ENCODE data around the gene TFDP2.
A peak's percentile ranks its signal among the peaks of the same experiment; 100 is the strongest.
"Not testable (repeated sequence)": the region's sequence is repeated elsewhere in the genome, so short reads cannot be mapped to it uniquely, and the experiment has no call there.

The TFDP2 gene

GRCh38 chr3:141925677-141926076 is 223.7 kb downstream of the TFDP2 start:
- DNase-seq (ENCODE audit: low read depth) = not testable (repeated sequence)

DNA sequence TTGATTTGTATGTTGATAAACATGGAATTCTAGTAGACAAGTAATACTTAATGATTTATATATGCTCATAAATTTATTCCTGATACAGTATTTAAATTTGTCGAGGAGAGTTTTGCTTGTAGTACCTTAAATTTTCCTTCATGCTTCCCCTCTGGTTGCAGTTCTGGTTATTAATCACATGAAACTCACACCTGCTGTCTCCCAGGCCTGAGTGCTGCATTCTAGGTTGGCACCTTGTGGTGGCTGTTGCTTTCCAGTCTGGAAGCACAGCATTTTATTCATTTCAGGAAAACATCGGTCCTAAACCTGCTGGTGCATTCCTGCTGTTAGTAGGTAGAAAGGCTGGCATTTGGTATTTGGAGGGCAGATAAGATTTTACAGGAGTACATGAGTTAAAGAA is 228.0 kb downstream of the TFDP2 start:
- DNase-seq (ENCODE audit: low read depth) = no peak

GRCh38 chr3:141920701-141921100 is 228.6 kb downstream of the TFDP2 start:
- DNase-seq (ENCODE audit: low read depth) = no peak

- no peak for DNase-seq (ENCODE audit: low read depth)
Observed at GRCh38 chr3:141915766-141916165, 233.6 kb downstream of the TFDP2 start.

GRCh38 chr3:141915016-141915415 is 234.3 kb downstream of the TFDP2 start:
- DNase-seq (ENCODE audit: low read depth) = no peak

DNA sequence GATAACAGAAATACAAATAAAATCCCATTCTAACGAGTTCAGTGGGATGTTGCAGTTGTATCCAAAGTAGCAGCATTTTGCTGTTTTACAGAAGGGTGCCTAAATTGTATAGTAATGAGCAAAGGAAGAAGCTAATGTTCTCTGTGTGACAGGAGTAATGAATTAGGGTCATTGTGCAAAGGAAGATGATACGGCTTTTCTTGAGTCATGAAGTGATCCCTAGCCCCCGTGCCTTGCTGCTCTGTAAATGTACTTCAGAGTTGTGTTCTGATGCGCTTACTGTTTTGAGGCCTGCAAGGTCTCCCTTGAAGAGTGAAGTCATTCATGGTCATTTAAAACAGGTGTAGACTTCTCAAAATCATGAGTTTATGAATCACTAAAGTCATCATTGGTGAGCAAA is 235.0 kb downstream of the TFDP2 start:
- DNase-seq (ENCODE audit: low read depth) = no peak

GRCh38 chr3:141913150-141913811 is 236.1 kb downstream of the TFDP2 start:
- peak; percentile 3 for DNase-seq (ENCODE audit: low read depth)

GRCh38 chr3:141909986-141910385 is 239.4 kb downstream of the TFDP2 start:
- DNase-seq (ENCODE audit: low read depth) = not testable (repeated sequence)

GRCh38 chr3:141909408-141909807 is 239.9 kb downstream of the TFDP2 start:
- no peak for DNase-seq (ENCODE audit: low read depth)

GRCh38 chr3:141905129-141905528 is 244.2 kb downstream of the TFDP2 start:
- DNase-seq (ENCODE audit: low read depth) = no peak

DNA sequence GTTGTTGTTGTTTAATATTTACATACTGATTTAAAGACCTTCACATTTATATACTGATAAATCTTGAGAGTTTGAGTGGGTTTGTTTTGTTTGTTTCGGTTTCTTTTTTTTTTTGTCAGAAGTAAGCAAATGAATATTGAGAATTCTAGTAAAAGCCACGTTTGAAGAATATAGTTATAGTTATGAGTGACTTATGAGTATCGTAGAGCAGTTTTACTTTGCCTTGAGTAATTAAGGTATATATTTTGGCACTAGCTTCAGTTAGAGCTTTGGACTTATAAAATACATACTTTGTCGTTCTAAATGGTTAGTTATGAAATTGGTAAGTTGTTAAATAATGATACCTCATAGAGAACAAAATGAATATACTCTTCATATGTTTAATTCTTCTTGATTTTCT is 245.1 kb downstream of the TFDP2 start:
- DNase-seq (ENCODE audit: low read depth) = no peak

GRCh38 chr3:141901914-141902313 is 247.4 kb downstream of the TFDP2 start:
- DNase-seq (ENCODE audit: low read depth) = no peak

- no peak for DNase-seq (ENCODE audit: low read depth)
Observed at GRCh38 chr3:141900343-141900742, 249.0 kb downstream of the TFDP2 start.

DNA sequence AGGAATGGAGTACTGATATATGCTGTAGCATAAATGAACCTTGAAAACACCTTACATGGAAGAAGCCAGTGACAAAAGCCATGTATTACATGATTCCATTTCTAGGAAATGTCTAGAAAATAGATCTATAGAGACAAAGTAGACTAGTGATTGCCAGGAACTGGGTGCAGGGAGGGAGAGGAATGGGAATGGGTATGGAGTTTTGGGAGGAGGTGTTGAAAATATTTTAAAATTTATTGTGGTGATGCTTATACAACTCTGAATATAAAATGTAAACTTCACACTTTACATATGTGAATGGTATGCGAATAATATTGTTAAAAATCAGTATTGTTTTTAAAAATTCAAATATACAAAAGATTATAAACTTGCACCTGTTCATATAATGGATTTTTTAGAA is 250.4 kb downstream of the TFDP2 start:
- no peak for DNase-seq (ENCODE audit: low read depth)

DNA sequence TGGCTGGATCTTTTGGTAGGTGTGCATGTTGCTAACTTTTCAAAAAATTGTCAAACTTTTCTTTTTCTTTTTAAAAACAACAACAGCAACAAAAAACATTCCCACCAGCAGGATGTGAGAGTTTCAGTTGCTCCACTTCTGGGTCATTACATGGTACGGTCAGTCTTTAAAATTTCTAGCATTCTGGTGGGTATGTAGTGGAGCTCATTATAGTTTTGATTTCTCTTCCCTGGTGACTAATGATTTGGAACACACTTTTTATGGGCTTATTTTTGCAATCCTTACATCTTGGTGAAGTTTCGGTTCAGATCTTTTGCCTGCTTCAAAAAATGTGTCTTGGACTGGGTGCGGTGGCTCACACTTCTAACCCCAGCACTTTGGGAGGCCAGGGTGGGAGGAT is 253.6 kb downstream of the TFDP2 start:
- DNase-seq (ENCODE audit: low read depth) = no peak

GRCh38 chr3:141894524-141895176 is 254.7 kb downstream of the TFDP2 start:
- no peak for DNase-seq (ENCODE audit: low read depth)

All from stimulated activated CD8-positive, alpha-beta memory T cell treated with anti-CD3 and anti-CD28 coated beads, Interleukin-12 subunit alpha, Interleukin-12 subunit beta, amount 100 ng/mL, for 4 hours (primary cell).